ENCODE results near the gene RPS15A. TPM values are rescaled to one million over a fixed set of nuclear protein-coding genes. Genes with fewer than 3 reads are reported as not detected.

RPS15A gene
- 3,271 and 3,296 TPM in 2 replicates for polyA plus RNA-seq
- polyA minus RNA-seq: 786 and 1,100 TPM in 2 replicates

DNA sequence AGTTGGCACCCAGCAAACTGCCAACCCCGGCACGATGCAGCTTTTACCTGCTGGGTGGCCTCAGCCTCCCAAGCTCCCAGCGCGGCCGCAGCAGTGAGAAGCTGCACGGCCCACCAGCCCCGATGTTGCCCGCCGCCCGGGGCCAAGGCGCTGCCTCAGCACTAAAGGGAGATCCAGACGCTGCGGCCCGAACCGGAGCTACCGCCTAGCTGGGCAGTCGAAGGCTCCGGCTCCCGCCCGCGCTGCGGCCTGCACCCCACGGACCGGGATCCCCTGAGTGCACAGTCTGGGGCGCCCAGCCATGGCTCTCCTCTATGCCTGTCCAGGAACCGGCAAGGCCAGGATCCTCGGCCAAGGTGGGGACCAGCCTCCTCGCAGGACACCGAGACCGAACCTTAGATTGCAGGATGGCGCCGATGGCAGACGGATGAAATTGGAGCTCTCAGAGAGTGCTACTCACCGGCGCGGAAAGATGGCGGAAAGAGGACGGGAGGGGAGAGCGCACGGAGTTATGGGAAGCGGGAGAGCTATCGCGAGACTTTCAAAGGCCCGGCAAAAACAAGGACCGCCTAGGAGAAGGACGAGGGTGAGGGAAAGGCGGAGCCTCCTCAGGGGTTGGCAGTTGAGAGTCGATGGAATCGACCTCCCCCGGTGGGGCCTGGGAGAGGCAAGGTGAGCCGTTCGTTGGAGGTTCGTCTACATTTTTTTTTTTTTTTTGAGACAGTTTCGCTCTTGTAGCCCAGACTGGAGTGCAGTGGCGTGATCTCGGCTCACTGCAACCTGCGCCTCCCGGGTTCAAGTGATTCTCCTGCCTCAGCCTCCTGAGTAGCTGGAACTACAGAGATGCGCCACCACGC, at the start of gene RPS15A:
RPS15A (minus strand) TSS at position 485 of the 857 bp plus-strand sequence. CDS start 1,221 bp downstream, outside the sequence.
- H2AFZ ChIP-seq (ENCODE audit: low read depth, low read length): peak within 1 kb of the TSS; percentile 59
- H3K79me2 ChIP-seq (replicated peaks; ENCODE audit: insufficient read depth, low read length): peaks cover 47% of the 10 kb centered on the region
- H3K36me3 ChIP-seq (ENCODE audit: insufficient read depth, low read length): peaks cover 4% of the 10 kb centered on the region
- H3K4me2 ChIP-seq (ENCODE audit: low read length): peak within 1 kb of the TSS; percentile 90
- peak within 1 kb of the TSS; percentile 85 for H3K9ac ChIP-seq (ENCODE audit: low read length)
- H3K9me2 ChIP-seq (ENCODE audit: insufficient read depth, low read length): no peaks in the 10 kb centered on the region
- H3F3A ChIP-seq (ENCODE audit: insufficient read depth, low read length, poor library complexity, severe bottlenecking): no peaks in the 10 kb centered on the region
- no peaks in the 10 kb centered on the region for H3K9me3 ChIP-seq (ENCODE audit: low read length)
- no peak for TF ChIP-seq EZH2 (IDR thresholded peaks at IDR 0.05; ENCODE audit: borderline replicate concordance, insufficient read depth, low read length, poor library complexity, severe bottlenecking)
- TF ChIP-seq, protein P1, sequence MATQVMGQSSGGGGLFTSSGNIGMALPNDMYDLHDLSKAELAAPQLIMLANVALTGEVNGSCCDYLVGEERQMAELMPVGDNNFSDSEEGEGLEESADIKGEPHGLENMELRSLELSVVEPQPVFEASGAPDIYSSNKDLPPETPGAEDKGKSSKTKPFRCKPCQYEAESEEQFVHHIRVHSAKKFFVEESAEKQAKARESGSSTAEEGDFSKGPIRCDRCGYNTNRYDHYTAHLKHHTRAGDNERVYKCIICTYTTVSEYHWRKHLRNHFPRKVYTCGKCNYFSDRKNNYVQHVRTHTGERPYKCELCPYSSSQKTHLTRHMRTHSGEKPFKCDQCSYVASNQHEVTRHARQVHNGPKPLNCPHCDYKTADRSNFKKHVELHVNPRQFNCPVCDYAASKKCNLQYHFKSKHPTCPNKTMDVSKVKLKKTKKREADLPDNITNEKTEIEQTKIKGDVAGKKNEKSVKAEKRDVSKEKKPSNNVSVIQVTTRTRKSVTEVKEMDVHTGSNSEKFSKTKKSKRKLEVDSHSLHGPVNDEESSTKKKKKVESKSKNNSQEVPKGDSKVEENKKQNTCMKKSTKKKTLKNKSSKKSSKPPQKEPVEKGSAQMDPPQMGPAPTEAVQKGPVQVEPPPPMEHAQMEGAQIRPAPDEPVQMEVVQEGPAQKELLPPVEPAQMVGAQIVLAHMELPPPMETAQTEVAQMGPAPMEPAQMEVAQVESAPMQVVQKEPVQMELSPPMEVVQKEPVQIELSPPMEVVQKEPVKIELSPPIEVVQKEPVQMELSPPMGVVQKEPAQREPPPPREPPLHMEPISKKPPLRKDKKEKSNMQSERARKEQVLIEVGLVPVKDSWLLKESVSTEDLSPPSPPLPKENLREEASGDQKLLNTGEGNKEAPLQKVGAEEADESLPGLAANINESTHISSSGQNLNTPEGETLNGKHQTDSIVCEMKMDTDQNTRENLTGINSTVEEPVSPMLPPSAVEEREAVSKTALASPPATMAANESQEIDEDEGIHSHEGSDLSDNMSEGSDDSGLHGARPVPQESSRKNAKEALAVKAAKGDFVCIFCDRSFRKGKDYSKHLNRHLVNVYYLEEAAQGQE (IDR thresholded peaks at IDR 0.05; ENCODE audit: borderline replicate concordance): peak; percentile 99
- TF ChIP-seq TAF1 (IDR thresholded peaks at IDR 0.05; ENCODE audit: low read depth): peak; percentile 99
- peak; percentile 25 for TF ChIP-seq RAD21 (conservative IDR thresholded peaks at IDR 0.05)
- TF ChIP-seq, protein P2, sequence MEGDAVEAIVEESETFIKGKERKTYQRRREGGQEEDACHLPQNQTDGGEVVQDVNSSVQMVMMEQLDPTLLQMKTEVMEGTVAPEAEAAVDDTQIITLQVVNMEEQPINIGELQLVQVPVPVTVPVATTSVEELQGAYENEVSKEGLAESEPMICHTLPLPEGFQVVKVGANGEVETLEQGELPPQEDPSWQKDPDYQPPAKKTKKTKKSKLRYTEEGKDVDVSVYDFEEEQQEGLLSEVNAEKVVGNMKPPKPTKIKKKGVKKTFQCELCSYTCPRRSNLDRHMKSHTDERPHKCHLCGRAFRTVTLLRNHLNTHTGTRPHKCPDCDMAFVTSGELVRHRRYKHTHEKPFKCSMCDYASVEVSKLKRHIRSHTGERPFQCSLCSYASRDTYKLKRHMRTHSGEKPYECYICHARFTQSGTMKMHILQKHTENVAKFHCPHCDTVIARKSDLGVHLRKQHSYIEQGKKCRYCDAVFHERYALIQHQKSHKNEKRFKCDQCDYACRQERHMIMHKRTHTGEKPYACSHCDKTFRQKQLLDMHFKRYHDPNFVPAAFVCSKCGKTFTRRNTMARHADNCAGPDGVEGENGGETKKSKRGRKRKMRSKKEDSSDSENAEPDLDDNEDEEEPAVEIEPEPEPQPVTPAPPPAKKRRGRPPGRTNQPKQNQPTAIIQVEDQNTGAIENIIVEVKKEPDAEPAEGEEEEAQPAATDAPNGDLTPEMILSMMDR (IDR thresholded peaks at IDR 0.05; ENCODE audit: poor library complexity, severe bottlenecking): peak; percentile 11
- TF ChIP-seq SMC3 (conservative IDR thresholded peaks at IDR 0.05; ENCODE audit: poor library complexity): peak; percentile 19
- TF ChIP-seq EP300 (conservative IDR thresholded peaks at IDR 0.05; ENCODE audit: poor library complexity, severe bottlenecking): peak; percentile 55
- peak; percentile 91 for TF ChIP-seq MXI1 (conservative IDR thresholded peaks at IDR 0.05; ENCODE audit: poor library complexity, severe bottlenecking)
- TF ChIP-seq POLR2AphosphoS5 (IDR thresholded peaks at IDR 0.05): peak; percentile 97
- peak within 1 kb of the TSS; percentile 78 for H3K27ac ChIP-seq (ENCODE audit: low read length)
- H4K20me1 ChIP-seq (ENCODE audit: insufficient read depth): peaks cover 15% of the 10 kb centered on the region
- H3K4me3 ChIP-seq (ENCODE audit: low read length): peak within 1 kb of the TSS; percentile 79
- H3K27me3 ChIP-seq (ENCODE audit: insufficient read depth, low read depth, low read length): no peaks in the 10 kb centered on the region

GRCh38 chr16:18839555-18839954, 49.4 kb upstream of the RPS15A start:
- H3K9me3 ChIP-seq (ENCODE audit: low read length): no peaks in the 10 kb centered on the region
- H3F3A ChIP-seq (ENCODE audit: insufficient read depth, low read length, poor library complexity, severe bottlenecking): no peaks in the 10 kb centered on the region
- no peak overlapping the region for H3K4me2 ChIP-seq (ENCODE audit: low read length)
- no peak overlapping the region for H3K9ac ChIP-seq (ENCODE audit: low read length)
- H3K79me2 ChIP-seq (replicated peaks; ENCODE audit: insufficient read depth, low read length): no peaks in the 10 kb centered on the region
- H3K9me2 ChIP-seq (ENCODE audit: insufficient read depth, low read length): no peaks in the 10 kb centered on the region
- no peak overlapping the region for H3K27ac ChIP-seq (ENCODE audit: low read length)
- no peak overlapping the region for H2AFZ ChIP-seq (ENCODE audit: low read depth, low read length)
- H3K36me3 ChIP-seq (ENCODE audit: insufficient read depth, low read length): peaks cover 14% of the 10 kb centered on the region
- no peaks in the 10 kb centered on the region for H3K27me3 ChIP-seq (ENCODE audit: insufficient read depth, low read depth, low read length)
- no peak overlapping the region for H3K4me3 ChIP-seq (ENCODE audit: low read length)
- no peaks in the 10 kb centered on the region for H4K20me1 ChIP-seq (ENCODE audit: insufficient read depth)
- TF ChIP-seq TAF1 (IDR thresholded peaks at IDR 0.05; ENCODE audit: low read depth): no peak
- no peak for TF ChIP-seq EP300 (conservative IDR thresholded peaks at IDR 0.05; ENCODE audit: poor library complexity, severe bottlenecking)
- no peak for TF ChIP-seq SMC3 (conservative IDR thresholded peaks at IDR 0.05; ENCODE audit: poor library complexity)
- no peak for TF ChIP-seq RAD21 (conservative IDR thresholded peaks at IDR 0.05)
- no peak for TF ChIP-seq MXI1 (conservative IDR thresholded peaks at IDR 0.05; ENCODE audit: poor library complexity, severe bottlenecking)
- TF ChIP-seq, protein P1 (IDR thresholded peaks at IDR 0.05; ENCODE audit: borderline replicate concordance): no peak
- TF ChIP-seq EZH2 (IDR thresholded peaks at IDR 0.05; ENCODE audit: borderline replicate concordance, insufficient read depth, low read length, poor library complexity, severe bottlenecking): no peak
- TF ChIP-seq POLR2AphosphoS5 (IDR thresholded peaks at IDR 0.05): no peak
- TF ChIP-seq, protein P2 (IDR thresholded peaks at IDR 0.05; ENCODE audit: poor library complexity, severe bottlenecking): no peak
